Measurements from ENCODE around the gene VENTX.

VENTX gene

GRCh38 chr10:133270204-133270603, 32.5 kb downstream of the VENTX start:
- no peak overlapping the region for H3K4me3 ChIP-seq (ENCODE audit: low read length)
- DNase-seq (ENCODE audit: low read depth): no peak
- TF ChIP-seq CTCF (conservative IDR thresholded peaks at IDR 0.05; ENCODE audit: low read length): no peak

- TF ChIP-seq CTCF (conservative IDR thresholded peaks at IDR 0.05; ENCODE audit: low read length): no peak
- no peak for DNase-seq (ENCODE audit: low read depth)
- H3K4me3 ChIP-seq (ENCODE audit: low read length): no peak overlapping the region
These were observed 33.2 kb downstream of the VENTX start for GRCh38 chr10:133270773-133271297.

GRCh38 chr10:133271521-133272300, 34.1 kb downstream of the VENTX start:
- TF ChIP-seq CTCF (conservative IDR thresholded peaks at IDR 0.05; ENCODE audit: low read length): no peak
- DNase-seq (ENCODE audit: low read depth): no peak
- H3K4me3 ChIP-seq (ENCODE audit: low read length): no peak overlapping the region

- no peak for TF ChIP-seq CTCF (conservative IDR thresholded peaks at IDR 0.05; ENCODE audit: low read length)
- DNase-seq (ENCODE audit: low read depth): no peak
- no peak overlapping the region for H3K4me3 ChIP-seq (ENCODE audit: low read length)
These were observed 34.8 kb downstream of the VENTX start for GRCh38 chr10:133272301-133272963.

GRCh38 chr10:133272964-133273420, 35.3 kb downstream of the VENTX start:
- TF ChIP-seq CTCF (conservative IDR thresholded peaks at IDR 0.05; ENCODE audit: low read length): no peak
- no peak for DNase-seq (ENCODE audit: low read depth)

GRCh38 chr10:133273534-133274143, 36.0 kb downstream of the VENTX start:
- H3K4me3 ChIP-seq (ENCODE audit: low read length): no peak overlapping the region
- no peak for DNase-seq (ENCODE audit: low read depth)
- no peak for TF ChIP-seq CTCF (conservative IDR thresholded peaks at IDR 0.05; ENCODE audit: low read length)

More at GRCh38 chr10:133272964-133273420, 35.3 kb downstream of the VENTX start:
- H3K4me3 ChIP-seq (ENCODE audit: low read length): no peak overlapping the region

All from AG10803 (cell line).